OCI-LY3 (cell line): ENCODE results near the gene PHKB.

Experiments used
- CTCF ChIP-seq: fragments of 200-600, 300-600 bp; sonication (generic); IDR thresholded peaks from 2 replicates; pipeline ENCODE4 v1.5.1; 2014; ENCODE audit warnings: antibody characterized with exemption, low read length, low read depth
- EZH2phosphoT487 ChIP-seq: fragments of 200-600 bp; shearing (Covaris generic); IDR thresholded peaks from 2 replicates; pipeline ENCODE4 v1.6.1; 2018; ENCODE audit warnings: antibody characterized with exemption, mixed run types, low read depth

- no peak for TF ChIP-seq CTCF
- no peak for TF ChIP-seq EZH2phosphoT487
These were observed 289.2 kb downstream of the PHKB start for GRCh38 chr16:47750371-47750770.
